ENCODE results near the gene ZNF532. TPM values are rescaled to one million over a fixed set of nuclear protein-coding genes. Genes with fewer than 3 reads are reported as not detected.

Gene ZNF532
- total and polyA plus RNA-seq, 4 experiments from 2014 or later = 1.1 to 9.2 (median 7.8) TPM; not detected in 1

DNA sequence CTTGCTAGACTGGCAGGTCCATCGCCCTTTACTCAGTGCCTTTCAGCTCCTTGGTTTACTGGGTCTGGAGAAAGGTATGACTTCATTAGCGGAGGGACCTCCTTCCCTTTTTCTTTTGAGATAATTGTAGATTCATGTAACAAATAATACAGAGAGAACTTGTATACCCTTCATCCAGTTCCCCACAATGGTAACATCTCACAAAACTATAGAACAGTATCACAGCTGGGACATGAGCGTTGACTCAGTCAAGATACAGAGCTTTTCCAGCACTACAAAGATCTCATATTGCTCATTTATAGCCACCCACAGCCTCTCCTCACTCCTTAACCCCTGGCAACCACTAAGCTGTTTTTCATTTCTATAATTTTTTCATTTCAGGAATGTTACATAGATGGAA is 59.8 kb downstream of the ZNF532 start:
- Histone ChIP-seq H3K4me1 (ENCODE audit: insufficient read depth, low read length) (no peaks in the 10 kb centered on the region), H3K27me3 (ENCODE audit: insufficient read depth, low read length) (no peaks in the 10 kb centered on the region), H3K36me3 (ENCODE audit: insufficient read depth, low read length) (no peaks in the 10 kb centered on the region), H3K27ac (ENCODE audit: low read depth, low read length) (no peak overlapping the region), H3K4me3 (ENCODE audit: low read length in 2 of 2) (no peak overlapping the region), H3K9me3 (ENCODE audit: control insufficient read depth in 1 of 2, low read length in 2 of 2) (no peaks in the 10 kb centered on the region)
- ChIA-PET POLR2A (ENCODE audit: partially characterized antibody) (no interaction called here), CTCF (ENCODE audit: partially characterized antibody) (no interaction called here)
- Mint-ChIP-seq H3K9me3 (peaks cover 0 to 15% (median 4%) of the 10 kb centered on the region in 8 donors), H3K27ac (no peak overlapping the region), H3K4me1 (no peaks in the 10 kb centered on the region), H3K4me3 (no peak overlapping the region), H3K27me3 (peaks cover 10 to 20% of the 10 kb centered on the region in 2 donors), H3K36me3 (peaks cover 0 to 1% of the 10 kb centered on the region in 2 donors)
- DNase-seq = no peak
- intact Hi-C loops (cut with micrococcal nuclease) = no loop called here

GRCh38 chr18:58927659-58928058 is 63.0 kb downstream of the ZNF532 start:
- ChIA-PET CTCF (ENCODE audit: partially characterized antibody) (no interaction called here), POLR2A (ENCODE audit: partially characterized antibody) (no interaction called here)
- no peaks in the 10 kb centered on the region for H3K4me1 Mint-ChIP-seq
- DNase-seq = no peak
- H3K27me3 Mint-ChIP-seq = peaks cover 12 to 18% of the 10 kb centered on the region in 2 donors
- H3K9me3 ChIP-seq (ENCODE audit: control insufficient read depth in 1 of 2, low read length in 2 of 2) = no peaks in the 10 kb centered on the region
- peaks cover 0 to 3% of the 10 kb centered on the region in 2 donors for H3K36me3 Mint-ChIP-seq
- no peak overlapping the region for H3K27ac Mint-ChIP-seq
- no peaks in the 10 kb centered on the region for H3K36me3 ChIP-seq (ENCODE audit: insufficient read depth, low read length)
- no peak overlapping the region for H3K4me3 Mint-ChIP-seq
- no peaks in the 10 kb centered on the region for H3K4me1 ChIP-seq (ENCODE audit: insufficient read depth, low read length)
- intact Hi-C loops (cut with micrococcal nuclease) = no loop called here
- no peak overlapping the region for H3K27ac ChIP-seq (ENCODE audit: low read depth, low read length)
- H3K4me3 ChIP-seq (ENCODE audit: low read length in 2 of 2) = no peak overlapping the region
- peaks cover 0 to 15% (median 4%) of the 10 kb centered on the region in 8 donors for H3K9me3 Mint-ChIP-seq
- H3K27me3 ChIP-seq (ENCODE audit: insufficient read depth, low read length) = no peaks in the 10 kb centered on the region

DNA sequence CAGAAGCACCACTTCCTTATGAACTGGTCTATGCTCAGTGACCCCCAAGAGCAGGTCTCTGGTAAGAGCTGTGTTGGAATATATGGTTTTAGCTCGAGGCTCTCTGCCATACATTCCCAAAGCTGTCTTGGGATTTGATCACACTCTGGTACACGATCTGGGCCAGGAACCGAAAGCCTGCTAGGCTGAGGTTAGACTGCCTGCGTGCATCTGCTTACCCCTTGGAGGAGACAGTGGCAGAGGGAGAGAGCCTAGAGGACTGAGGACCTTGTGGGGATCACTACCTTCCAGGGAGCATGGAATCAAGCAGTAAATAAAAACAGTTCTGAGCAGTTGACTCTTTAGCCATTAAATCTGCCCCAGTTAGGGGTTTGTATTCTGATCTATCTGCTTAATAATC is 63.7 kb downstream of the ZNF532 start:
- POLR2A ChIA-PET (ENCODE audit: partially characterized antibody) = no interaction called here
- DNase-seq = no peak
- Mint-ChIP-seq H3K36me3 (peaks cover 0 to 2% of the 10 kb centered on the region in 2 donors), H3K27ac (no peak overlapping the region), H3K9me3 (peaks cover 0 to 15% (median 4%) of the 10 kb centered on the region in 8 donors), H3K4me3 (no peak overlapping the region), H3K4me1 (no peaks in the 10 kb centered on the region), H3K27me3 (peaks cover 11 to 18% of the 10 kb centered on the region in 2 donors)
- Histone ChIP-seq H3K27ac (ENCODE audit: low read depth, low read length) (no peak overlapping the region), H3K4me3 (ENCODE audit: low read length in 2 of 2) (no peak overlapping the region), H3K4me1 (ENCODE audit: insufficient read depth, low read length) (no peaks in the 10 kb centered on the region), H3K36me3 (ENCODE audit: insufficient read depth, low read length) (no peaks in the 10 kb centered on the region), H3K27me3 (ENCODE audit: insufficient read depth, low read length) (no peaks in the 10 kb centered on the region), H3K9me3 (ENCODE audit: control insufficient read depth in 1 of 2, low read length in 2 of 2) (no peaks in the 10 kb centered on the region)
- CTCF ChIA-PET (ENCODE audit: partially characterized antibody) = no interaction called here
- intact Hi-C loops (cut with micrococcal nuclease) = no loop called here

GRCh38 chr18:58929206-58929605 is 64.5 kb downstream of the ZNF532 start:
- Mint-ChIP-seq H3K4me3 (no peak overlapping the region), H3K4me1 (no peaks in the 10 kb centered on the region), H3K9me3 (peaks cover 0 to 14% (median 4%) of the 10 kb centered on the region in 8 donors), H3K36me3 (peaks cover 0 to 2% of the 10 kb centered on the region in 2 donors), H3K27ac (no peak overlapping the region), H3K27me3 (peaks cover 11 to 18% of the 10 kb centered on the region in 2 donors)
- Histone ChIP-seq H3K27me3 (ENCODE audit: insufficient read depth, low read length) (no peaks in the 10 kb centered on the region), H3K4me1 (ENCODE audit: insufficient read depth, low read length) (no peaks in the 10 kb centered on the region), H3K9me3 (ENCODE audit: control insufficient read depth in 1 of 2, low read length in 2 of 2) (no peaks in the 10 kb centered on the region), H3K4me3 (ENCODE audit: low read length in 2 of 2) (no peak overlapping the region), H3K27ac (ENCODE audit: low read depth, low read length) (no peak overlapping the region), H3K36me3 (ENCODE audit: insufficient read depth, low read length) (no peaks in the 10 kb centered on the region)
- CTCF ChIA-PET (ENCODE audit: partially characterized antibody) = no interaction called here
- POLR2A ChIA-PET (ENCODE audit: partially characterized antibody) = no interaction called here
- DNase-seq = no peak
- intact Hi-C loops (cut with micrococcal nuclease) = no loop called here

GRCh38 chr18:58934356-58934755 is 69.7 kb downstream of the ZNF532 start:
- DNase-seq = no peak
- H3K27me3 Mint-ChIP-seq = peaks cover 6 to 9% of the 10 kb centered on the region in 2 donors
- H3K36me3 Mint-ChIP-seq = peaks cover 0 to 2% of the 10 kb centered on the region in 2 donors
- intact Hi-C loops (cut with micrococcal nuclease) = no loop called here
- peaks cover 0 to 3% (median 0%) of the 10 kb centered on the region in 8 donors for H3K9me3 Mint-ChIP-seq
- no peak overlapping the region for H3K4me3 Mint-ChIP-seq
- Histone ChIP-seq H3K9me3 (ENCODE audit: control insufficient read depth in 1 of 2, low read length in 2 of 2) (no peaks in the 10 kb centered on the region), H3K27ac (ENCODE audit: low read depth, low read length) (no peak overlapping the region), H3K4me3 (ENCODE audit: low read length in 2 of 2) (no peak overlapping the region), H3K27me3 (ENCODE audit: insufficient read depth, low read length) (no peaks in the 10 kb centered on the region), H3K4me1 (ENCODE audit: insufficient read depth, low read length) (no peaks in the 10 kb centered on the region), H3K36me3 (ENCODE audit: insufficient read depth, low read length) (no peaks in the 10 kb centered on the region)
- CTCF ChIA-PET (ENCODE audit: partially characterized antibody) = no interaction called here
- H3K27ac Mint-ChIP-seq = no peak overlapping the region
- POLR2A ChIA-PET (ENCODE audit: partially characterized antibody) = no interaction called here
- H3K4me1 Mint-ChIP-seq = no peaks in the 10 kb centered on the region

GRCh38 chr18:58934933-58935577 is 70.4 kb downstream of the ZNF532 start:
- H3K4me1 Mint-ChIP-seq = no peaks in the 10 kb centered on the region
- peaks cover 0 to 3% (median 0%) of the 10 kb centered on the region in 8 donors for H3K9me3 Mint-ChIP-seq
- POLR2A ChIA-PET (ENCODE audit: partially characterized antibody) = no interaction called here
- Histone ChIP-seq H3K4me3 (ENCODE audit: low read length in 2 of 2) (no peak overlapping the region), H3K9me3 (ENCODE audit: control insufficient read depth in 1 of 2, low read length in 2 of 2) (no peaks in the 10 kb centered on the region), H3K27ac (ENCODE audit: low read depth, low read length) (no peak overlapping the region), H3K27me3 (ENCODE audit: insufficient read depth, low read length) (no peaks in the 10 kb centered on the region), H3K4me1 (ENCODE audit: insufficient read depth, low read length) (no peaks in the 10 kb centered on the region), H3K36me3 (ENCODE audit: insufficient read depth, low read length) (no peaks in the 10 kb centered on the region)
- no peak overlapping the region for H3K27ac Mint-ChIP-seq
- CTCF ChIA-PET (ENCODE audit: partially characterized antibody) = interaction anchor here (0.5 kb wide), 1 partner anchor 145 kb away, joined by 3 read pairs; no protein-coding TSS in a partner anchor
- H3K4me3 Mint-ChIP-seq = no peak overlapping the region
- DNase-seq = no peak
- peaks cover 0 to 4% of the 10 kb centered on the region in 2 donors for H3K36me3 Mint-ChIP-seq
- intact Hi-C loops (cut with micrococcal nuclease) = no loop called here
- peaks cover 4 to 9% of the 10 kb centered on the region in 2 donors for H3K27me3 Mint-ChIP-seq

DNA sequence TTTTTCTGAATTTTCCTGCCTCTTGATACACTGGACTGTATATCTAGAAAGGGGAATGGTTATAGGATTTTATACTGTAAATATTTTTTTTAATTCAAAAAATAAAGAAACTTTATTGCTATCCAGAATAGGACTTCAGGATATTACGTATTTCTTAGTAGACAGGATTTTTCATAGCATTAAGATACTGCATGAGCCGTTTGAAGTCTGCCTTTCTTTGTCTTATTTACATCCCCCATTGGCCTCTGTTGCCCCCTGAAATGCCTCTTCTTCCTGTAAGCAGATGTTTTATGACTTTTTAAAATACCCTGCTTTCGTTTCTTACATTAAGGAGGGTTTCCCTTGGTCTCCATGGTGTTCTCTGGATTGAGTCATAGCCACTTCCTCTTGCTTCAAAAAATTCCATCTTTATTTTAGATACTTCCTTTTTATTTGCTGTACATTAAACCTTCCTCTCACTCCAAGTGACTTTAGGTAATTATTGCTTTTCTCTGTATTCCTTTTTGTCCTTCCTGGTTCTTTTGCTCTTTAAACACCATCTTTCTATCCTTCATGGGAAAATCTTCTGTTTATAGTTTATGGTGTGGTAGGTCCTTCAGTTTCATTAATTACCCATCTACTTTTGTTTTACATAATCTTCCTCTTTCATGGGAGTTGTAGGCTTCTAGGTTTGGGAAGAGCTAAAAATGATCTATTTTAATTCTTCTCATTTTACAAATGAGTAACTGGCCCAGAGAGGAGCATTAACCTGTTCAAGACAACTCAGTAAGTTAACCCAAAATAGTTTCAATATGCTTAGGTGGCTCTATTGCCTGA is 72.6 kb downstream of the ZNF532 start:
- Histone ChIP-seq H3K4me1 (ENCODE audit: insufficient read depth, low read length) (no peaks in the 10 kb centered on the region), H3K4me3 (ENCODE audit: low read length in 2 of 2) (no peak overlapping the region), H3K9me3 (ENCODE audit: control insufficient read depth in 1 of 2, low read length in 2 of 2) (no peaks in the 10 kb centered on the region), H3K27ac (ENCODE audit: low read depth, low read length) (no peak overlapping the region), H3K36me3 (ENCODE audit: insufficient read depth, low read length) (no peaks in the 10 kb centered on the region), H3K27me3 (ENCODE audit: insufficient read depth, low read length) (no peaks in the 10 kb centered on the region)
- Mint-ChIP-seq H3K9me3 (no peaks in the 10 kb centered on the region), H3K4me3 (no peak overlapping the region), H3K4me1 (no peaks in the 10 kb centered on the region), H3K36me3 (peaks cover 0 to 7% of the 10 kb centered on the region in 2 donors), H3K27ac (no peak overlapping the region), H3K27me3 (peaks cover 4 to 6% of the 10 kb centered on the region in 2 donors)
- no peak for DNase-seq
- CTCF ChIA-PET (ENCODE audit: partially characterized antibody) = no interaction called here
- POLR2A ChIA-PET (ENCODE audit: partially characterized antibody) = no interaction called here
- intact Hi-C loops (cut with micrococcal nuclease) = no loop called here

Data from CD4-positive, alpha-beta memory T cell (primary cell).